A549 (cell line): ENCODE results near the gene ATP2A2. TPM values are rescaled to one million over a fixed set of nuclear protein-coding genes. Genes with fewer than 3 reads are reported as not detected.

Experiments used
- ATAC-seq, 2 experiments: fragments of 200-7000 bp in 1 of 2; fragments of >200 bp in 1 of 2; cut with Nextera tagmentation in 1 of 2; cut with Tn5 transposase in 1 of 2; 3 replicates each; pipeline versions ENCODE4 v1.8.0 to v1.9.1; 2018 to 2020; ENCODE audit warnings: mild to moderate bottlenecking in 1 of 2, moderate library complexity in 1 of 2
- CTCF ChIA-PET: fragments of 300-600 bp; sonication (Branson Sonifier 250); formaldehyde crosslinking; extraction: SDS; loops from one replicate; lab custom pipeline; 2021; ENCODE audit warnings: antibody characterized with exemption, inconsistent platforms; lab: Yijun Ruan, JAX
- POLR2A ChIA-PET: fragments of 350-600 bp; formaldehyde crosslinking; extraction: SDS; loops from one replicate; lab custom pipeline; 2021; ENCODE audit warnings: antibody characterized with exemption, inconsistent platforms; lab: Yijun Ruan, JAX
- DNase-seq, 2 experiments: peaks; one replicate each; pipeline versions ENCODE4 v3.0.0 to v3.0.0-alpha.2; 2011 to 2016; ENCODE audit warnings: low read depth in 1 of 2, low spot score in 1 of 2
- FAIRE-seq: peaks from 2 replicates; lab custom pipeline; 2011; peaks lifted over from hg19 to GRCh38; lab: Jason Lieb, UNC
- H3K27ac ChIP-seq, 2 experiments: fragments of >200 bp; sonication (Bioruptor Twin); formaldehyde crosslinking; 3 replicates each; pipeline ENCODE4 v1.5.1; 2016 to 2017
- H3K4me1 ChIP-seq: fragments of >200 bp; sonication (Bioruptor Twin); formaldehyde crosslinking; 3 replicates; pipeline ENCODE4 v1.6.1; 2016
- H3K4me2 ChIP-seq: fragments of >200 bp; sonication (Bioruptor Twin); formaldehyde crosslinking; 3 replicates; pipeline ENCODE4 v1.6.1; 2016
- H3K4me3 ChIP-seq: fragments of >200 bp; sonication (Bioruptor Twin); formaldehyde crosslinking; 3 replicates; pipeline ENCODE4 v1.5.1; 2016
- H3K9me3 ChIP-seq: fragments of >200 bp; sonication (Bioruptor Twin); formaldehyde crosslinking; 3 replicates; pipeline ENCODE4 v1.6.1; 2016
- CBX2 ChIP-seq: fragments of 200-600 bp; sonication (generic); IDR thresholded peaks from 2 replicates; pipeline ENCODE4 v1.6.1; 2016; ENCODE audit warnings: low read depth, mild to moderate bottlenecking, borderline replicate concordance
- CBX8 ChIP-seq: fragments of 200-600 bp; sonication (generic); IDR thresholded peaks from 2 replicates; pipeline ENCODE4 v1.6.1; 2016
- CHD2 ChIP-seq: fragments of 150-350 bp; IDR thresholded peaks from 2 replicates; pipeline ENCODE4 v1.6.1; 2014; ENCODE audit warnings: low read length; ENCODE audit not compliant: partially characterized antibody
- CHD4 ChIP-seq: fragments of 200-600 bp; sonication (generic); IDR thresholded peaks from 2 replicates; pipeline ENCODE4 v1.6.1; 2016; ENCODE audit warnings: antibody characterized with exemption, mild to moderate bottlenecking, borderline replicate concordance
- EHMT2 ChIP-seq: fragments of 200-600 bp; sonication (generic); IDR thresholded peaks from 2 replicates; pipeline ENCODE4 v1.6.1; 2016; ENCODE audit warnings: antibody characterized with exemption, low read depth, mild to moderate bottlenecking, moderate library complexity
- FOSL2 ChIP-seq, 2 experiments: fragments of 450-650 bp in 1 of 2; fragments of >200 bp in 1 of 2; sonication (Bioruptor Twin) in 1 of 2; formaldehyde crosslinking; IDR thresholded peaks; 2 replicates each; pipeline versions ENCODE4 v1.5.0 to v1.6.1; 2016 to 2020; ENCODE audit warnings: mild to moderate bottlenecking in 1 of 2, moderate library complexity in 1 of 2
- GATA3 ChIP-seq: IDR thresholded peaks from 2 replicates; pipeline ENCODE4 v1.6.1; 2012; ENCODE audit warnings: borderline replicate concordance
- HOXA7 ChIP-seq: fragments of 250-450 bp; sonication (Bioruptor Pico); IDR thresholded peaks from 2 replicates; pipeline ENCODE4 v1.5.0; 2020; ENCODE audit warnings: mild to moderate bottlenecking, moderate library complexity
- KDM1A ChIP-seq: fragments of 200-600 bp; sonication (generic); IDR thresholded peaks from 2 replicates; pipeline ENCODE4 v1.6.1; 2016; ENCODE audit warnings: low read depth, mild to moderate bottlenecking
- KDM5A ChIP-seq: fragments of 200-600 bp; sonication (generic); IDR thresholded peaks from 2 replicates; pipeline ENCODE4 v1.6.1; 2016; ENCODE audit warnings: antibody characterized with exemption, mild to moderate bottlenecking
- MAFK ChIP-seq: fragments of 450-650 bp; IDR thresholded peaks from 2 replicates; pipeline ENCODE4 v1.6.1; 2014; ENCODE audit not compliant: partially characterized antibody
- MAZ ChIP-seq: fragments of 150-350 bp; IDR thresholded peaks from 2 replicates; pipeline ENCODE4 v1.6.1; 2014; ENCODE audit warnings: antibody characterized with exemption, low read depth, low read length, borderline replicate concordance
- MYC ChIP-seq: IDR thresholded peaks from 2 replicates; pipeline ENCODE4 v1.6.1; 2012; ENCODE audit warnings: mild to moderate bottlenecking, inconsistent platforms, low read length, improper control_type of control experiment, borderline replicate concordance
- NPAS2 ChIP-seq: fragments of 250-450 bp; sonication (Bioruptor Pico); IDR thresholded peaks from 2 replicates; pipeline ENCODE4 v1.8.0; 2022; ENCODE audit warnings: mild to moderate bottlenecking, moderate library complexity, borderline replicate concordance
- RAD21 ChIP-seq, 2 experiments: fragments of >200 bp in 1 of 2; sonication (Bioruptor Twin) in 1 of 2; formaldehyde crosslinking in 1 of 2; IDR thresholded peaks in 1 of 2; conservative IDR thresholded peaks in 1 of 2; 2 replicates in 1 of 2; 3 replicates in 1 of 2; pipeline ENCODE4 v1.6.1; 2012 to 2018; ENCODE audit warnings: inconsistent platforms in 1 of 2
- TP53 ChIP-seq: fragments of 250-450 bp; sonication (Bioruptor Pico); IDR thresholded peaks from 2 replicates; pipeline ENCODE4 v1.5.0; 2021; ENCODE audit warnings: mild to moderate bottlenecking, moderate library complexity
- WGBS: methylation state at CpG from one replicate; pipeline ENCODE4 v1.1.6; 2017; ENCODE audit errors: missing lambda C conversion rate; 5-methylcytosine and 5-hydroxymethylcytosine counted together
- polyA plus RNA-seq, 4 experiments: library from polyadenylated mRNA; depleted of rRNA in 3 of 4; stranded (reverse); fragments of >200 nt; fragmentation: RNase III in 1 of 4; extraction: RNeasy Plus Mini Kit Qiagen cat#74134 plus additional on column Dnase treatment in 1 of 4; gene quantifications; 2 replicates in 3 of 4; 3 replicates in 1 of 4; pipeline ENCODE4 v1.2.3, GENCODE V29; 2011 to 2017
- TF ChIP-seq, protein P1 (sequence below): IDR thresholded peaks from 2 replicates; pipeline ENCODE4 v1.6.1; 2012; ENCODE audit warnings: low read depth, borderline replicate concordance
- TF ChIP-seq, protein P2 (sequence below): fragments of >200 bp; sonication (Bioruptor Twin); formaldehyde crosslinking; IDR thresholded peaks from 2 replicates; pipeline ENCODE4 v1.6.1; 2016
- TF ChIP-seq, protein P3 (sequence below): fragments of >200 bp; sonication (Bioruptor Twin); formaldehyde crosslinking; IDR thresholded peaks from 3 replicates; pipeline ENCODE4 v1.5.1; 2016
- TF ChIP-seq, protein P4 (sequence below): IDR thresholded peaks from 2 replicates; pipeline ENCODE4 v1.6.1; 2012
- TF ChIP-seq, protein P5 (sequence below): fragments of 250-450 bp; sonication (Bioruptor Pico); IDR thresholded peaks from 2 replicates; pipeline ENCODE4 v1.5.0; 2020; ENCODE audit warnings: low read depth, mild to moderate bottlenecking, moderate library complexity
- TF ChIP-seq, protein P6 (sequence below): fragments of 200-600 bp; sonication (generic); IDR thresholded peaks from 2 replicates; pipeline ENCODE4 v1.6.1; 2016; ENCODE audit warnings: antibody characterized with exemption, mild to moderate bottlenecking, moderate library complexity
- TF ChIP-seq, protein P7 (sequence below): fragments of 150-350 bp; IDR thresholded peaks from 2 replicates; pipeline ENCODE4 v1.6.1; 2014; ENCODE audit warnings: low read depth, mild to moderate bottlenecking, low read length
- TF ChIP-seq, protein P8 (sequence below): fragments of 450-650 bp; IDR thresholded peaks from 2 replicates; pipeline ENCODE4 v1.6.1; 2014; ENCODE audit warnings: antibody characterized with exemption

The ATP2A2 gene
- polyA plus RNA-seq, 2 of the 4 experiments (the other 2 are of a cell fraction) = 342 to 415 TPM

DNA sequence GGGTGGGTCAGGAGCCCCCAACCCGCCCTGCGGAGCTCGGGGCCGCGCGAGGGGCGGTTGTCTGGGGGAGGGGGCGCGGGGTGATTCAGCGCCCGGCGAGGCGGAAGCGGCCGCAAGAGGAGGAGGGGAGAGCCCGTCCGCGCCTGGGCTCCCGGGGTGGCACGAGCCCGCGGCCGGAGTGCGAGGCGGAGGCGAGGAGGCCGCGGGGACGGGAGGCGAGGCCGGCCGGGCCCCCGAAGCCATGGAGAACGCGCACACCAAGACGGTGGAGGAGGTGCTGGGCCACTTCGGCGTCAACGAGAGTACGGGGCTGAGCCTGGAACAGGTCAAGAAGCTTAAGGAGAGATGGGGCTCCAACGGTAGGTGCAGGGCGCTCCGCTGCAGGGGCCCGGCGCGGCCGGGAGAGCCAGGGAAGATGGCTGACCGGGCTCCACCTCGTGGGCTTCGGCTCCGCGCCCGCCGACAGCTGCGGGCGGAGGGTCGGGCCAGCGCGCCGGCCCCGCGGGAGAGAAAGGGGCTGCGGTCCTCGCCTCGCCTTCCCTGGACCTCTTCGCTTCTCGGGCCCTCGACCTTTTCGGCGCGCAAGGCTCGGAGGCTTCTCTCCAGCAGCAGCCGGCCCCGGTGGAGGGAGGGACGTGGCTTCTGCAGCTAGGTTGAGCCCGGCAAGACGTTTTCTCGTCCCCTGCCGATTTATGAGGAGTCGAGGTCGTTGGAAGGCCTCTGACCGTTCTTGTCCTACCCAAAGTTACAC lies 677 bp downstream of the ATP2A2 start:
- peak overlapping the region; percentile 81 for H3K4me3 ChIP-seq
- FAIRE-seq = no peak
- DNase-seq = peak; percentile 54 to 75
- peak overlapping the region; percentile 89 for H3K4me2 ChIP-seq
- no peaks in the 10 kb centered on the region for H3K9me3 ChIP-seq
- ChIA-PET CTCF (interaction anchor here (1.3 to 3.6 kb wide), 4 partner anchors 12 to 180 kb away, joined by 5 to 12 read pairs (median 6); no protein-coding TSS in a partner anchor), POLR2A (interaction anchor here (1.0 to 3.8 kb wide), 11 partner anchors 7 to 170 kb away, joined by 3 to 55 read pairs (median 4); no protein-coding TSS in a partner anchor)
- peak; percentile 57 to 67 for ATAC-seq
- H3K27ac ChIP-seq = peak overlapping the region; percentile 98 to 99
- peaks cover 53% of the 10 kb centered on the region for H3K4me1 ChIP-seq
- 1% methylated on average over 40 of the region's 82 CpGs for WGBS
- peak; percentile 84 for TF ChIP-seq TP53 (CRISPR knock-in tag)
- TF ChIP-seq, protein P1, sequence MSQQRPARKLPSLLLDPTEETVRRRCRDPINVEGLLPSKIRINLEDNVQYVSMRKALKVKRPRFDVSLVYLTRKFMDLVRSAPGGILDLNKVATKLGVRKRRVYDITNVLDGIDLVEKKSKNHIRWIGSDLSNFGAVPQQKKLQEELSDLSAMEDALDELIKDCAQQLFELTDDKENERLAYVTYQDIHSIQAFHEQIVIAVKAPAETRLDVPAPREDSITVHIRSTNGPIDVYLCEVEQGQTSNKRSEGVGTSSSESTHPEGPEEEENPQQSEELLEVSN = no peak; the same call in 1 of the 2 replicates
- TF ChIP-seq, protein P2, sequence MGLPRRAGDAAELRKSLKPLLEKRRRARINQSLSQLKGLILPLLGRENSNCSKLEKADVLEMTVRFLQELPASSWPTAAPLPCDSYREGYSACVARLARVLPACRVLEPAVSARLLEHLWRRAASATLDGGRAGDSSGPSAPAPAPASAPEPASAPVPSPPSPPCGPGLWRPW = no peak
- TF ChIP-seq CBX2 = no peak
- TF ChIP-seq EHMT2 = no peak
- TF ChIP-seq, protein P3, sequence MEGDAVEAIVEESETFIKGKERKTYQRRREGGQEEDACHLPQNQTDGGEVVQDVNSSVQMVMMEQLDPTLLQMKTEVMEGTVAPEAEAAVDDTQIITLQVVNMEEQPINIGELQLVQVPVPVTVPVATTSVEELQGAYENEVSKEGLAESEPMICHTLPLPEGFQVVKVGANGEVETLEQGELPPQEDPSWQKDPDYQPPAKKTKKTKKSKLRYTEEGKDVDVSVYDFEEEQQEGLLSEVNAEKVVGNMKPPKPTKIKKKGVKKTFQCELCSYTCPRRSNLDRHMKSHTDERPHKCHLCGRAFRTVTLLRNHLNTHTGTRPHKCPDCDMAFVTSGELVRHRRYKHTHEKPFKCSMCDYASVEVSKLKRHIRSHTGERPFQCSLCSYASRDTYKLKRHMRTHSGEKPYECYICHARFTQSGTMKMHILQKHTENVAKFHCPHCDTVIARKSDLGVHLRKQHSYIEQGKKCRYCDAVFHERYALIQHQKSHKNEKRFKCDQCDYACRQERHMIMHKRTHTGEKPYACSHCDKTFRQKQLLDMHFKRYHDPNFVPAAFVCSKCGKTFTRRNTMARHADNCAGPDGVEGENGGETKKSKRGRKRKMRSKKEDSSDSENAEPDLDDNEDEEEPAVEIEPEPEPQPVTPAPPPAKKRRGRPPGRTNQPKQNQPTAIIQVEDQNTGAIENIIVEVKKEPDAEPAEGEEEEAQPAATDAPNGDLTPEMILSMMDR = no peak
- TF ChIP-seq, protein P4, sequence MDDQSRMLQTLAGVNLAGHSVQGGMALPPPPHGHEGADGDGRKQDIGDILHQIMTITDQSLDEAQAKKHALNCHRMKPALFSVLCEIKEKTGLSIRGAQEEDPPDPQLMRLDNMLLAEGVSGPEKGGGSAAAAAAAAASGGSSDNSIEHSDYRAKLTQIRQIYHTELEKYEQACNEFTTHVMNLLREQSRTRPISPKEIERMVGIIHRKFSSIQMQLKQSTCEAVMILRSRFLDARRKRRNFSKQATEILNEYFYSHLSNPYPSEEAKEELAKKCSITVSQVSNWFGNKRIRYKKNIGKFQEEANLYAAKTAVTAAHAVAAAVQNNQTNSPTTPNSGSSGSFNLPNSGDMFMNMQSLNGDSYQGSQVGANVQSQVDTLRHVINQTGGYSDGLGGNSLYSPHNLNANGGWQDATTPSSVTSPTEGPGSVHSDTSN = no peak
- TF ChIP-seq, protein P5, sequence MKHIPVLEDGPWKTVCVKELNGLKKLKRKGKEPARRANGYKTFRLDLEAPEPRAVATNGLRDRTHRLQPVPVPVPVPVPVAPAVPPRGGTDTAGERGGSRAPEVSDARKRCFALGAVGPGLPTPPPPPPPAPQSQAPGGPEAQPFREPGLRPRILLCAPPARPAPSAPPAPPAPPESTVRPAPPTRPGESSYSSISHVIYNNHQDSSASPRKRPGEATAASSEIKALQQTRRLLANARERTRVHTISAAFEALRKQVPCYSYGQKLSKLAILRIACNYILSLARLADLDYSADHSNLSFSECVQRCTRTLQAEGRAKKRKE = no peak
- no peak for TF ChIP-seq NPAS2 (CRISPR knock-in tag)
- TF ChIP-seq, protein P6, sequence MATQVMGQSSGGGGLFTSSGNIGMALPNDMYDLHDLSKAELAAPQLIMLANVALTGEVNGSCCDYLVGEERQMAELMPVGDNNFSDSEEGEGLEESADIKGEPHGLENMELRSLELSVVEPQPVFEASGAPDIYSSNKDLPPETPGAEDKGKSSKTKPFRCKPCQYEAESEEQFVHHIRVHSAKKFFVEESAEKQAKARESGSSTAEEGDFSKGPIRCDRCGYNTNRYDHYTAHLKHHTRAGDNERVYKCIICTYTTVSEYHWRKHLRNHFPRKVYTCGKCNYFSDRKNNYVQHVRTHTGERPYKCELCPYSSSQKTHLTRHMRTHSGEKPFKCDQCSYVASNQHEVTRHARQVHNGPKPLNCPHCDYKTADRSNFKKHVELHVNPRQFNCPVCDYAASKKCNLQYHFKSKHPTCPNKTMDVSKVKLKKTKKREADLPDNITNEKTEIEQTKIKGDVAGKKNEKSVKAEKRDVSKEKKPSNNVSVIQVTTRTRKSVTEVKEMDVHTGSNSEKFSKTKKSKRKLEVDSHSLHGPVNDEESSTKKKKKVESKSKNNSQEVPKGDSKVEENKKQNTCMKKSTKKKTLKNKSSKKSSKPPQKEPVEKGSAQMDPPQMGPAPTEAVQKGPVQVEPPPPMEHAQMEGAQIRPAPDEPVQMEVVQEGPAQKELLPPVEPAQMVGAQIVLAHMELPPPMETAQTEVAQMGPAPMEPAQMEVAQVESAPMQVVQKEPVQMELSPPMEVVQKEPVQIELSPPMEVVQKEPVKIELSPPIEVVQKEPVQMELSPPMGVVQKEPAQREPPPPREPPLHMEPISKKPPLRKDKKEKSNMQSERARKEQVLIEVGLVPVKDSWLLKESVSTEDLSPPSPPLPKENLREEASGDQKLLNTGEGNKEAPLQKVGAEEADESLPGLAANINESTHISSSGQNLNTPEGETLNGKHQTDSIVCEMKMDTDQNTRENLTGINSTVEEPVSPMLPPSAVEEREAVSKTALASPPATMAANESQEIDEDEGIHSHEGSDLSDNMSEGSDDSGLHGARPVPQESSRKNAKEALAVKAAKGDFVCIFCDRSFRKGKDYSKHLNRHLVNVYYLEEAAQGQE = no peak
- TF ChIP-seq RAD21 (conservative IDR thresholded peaks at IDR 0.05 in 1 of 2, IDR thresholded peaks at IDR 0.05 in 1 of 2) = no peak
- TF ChIP-seq FOSL2 (IDR thresholded peaks at IDR 0.05) = no peak
- TF ChIP-seq FOSL2 (CRISPR knock-in tag; IDR thresholded peaks at IDR 0.05) = peak; percentile 73
- no peak for TF ChIP-seq MAZ
- TF ChIP-seq CHD4 = no peak
- TF ChIP-seq HOXA7 (CRISPR knock-in tag) = no peak
- TF ChIP-seq GATA3 = no peak; the same call in 1 of the 2 replicates
- TF ChIP-seq, protein P7, sequence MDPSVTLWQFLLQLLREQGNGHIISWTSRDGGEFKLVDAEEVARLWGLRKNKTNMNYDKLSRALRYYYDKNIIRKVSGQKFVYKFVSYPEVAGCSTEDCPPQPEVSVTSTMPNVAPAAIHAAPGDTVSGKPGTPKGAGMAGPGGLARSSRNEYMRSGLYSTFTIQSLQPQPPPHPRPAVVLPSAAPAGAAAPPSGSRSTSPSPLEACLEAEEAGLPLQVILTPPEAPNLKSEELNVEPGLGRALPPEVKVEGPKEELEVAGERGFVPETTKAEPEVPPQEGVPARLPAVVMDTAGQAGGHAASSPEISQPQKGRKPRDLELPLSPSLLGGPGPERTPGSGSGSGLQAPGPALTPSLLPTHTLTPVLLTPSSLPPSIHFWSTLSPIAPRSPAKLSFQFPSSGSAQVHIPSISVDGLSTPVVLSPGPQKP = no peak
- peak; percentile 25; the same call in 1 of the 2 replicates for TF ChIP-seq MYC
- TF ChIP-seq CHD2 = no peak
- TF ChIP-seq KDM1A = no peak
- TF ChIP-seq MAFK = no peak
- TF ChIP-seq CBX8 = no peak
- no peak for TF ChIP-seq KDM5A
- TF ChIP-seq, protein P8, sequence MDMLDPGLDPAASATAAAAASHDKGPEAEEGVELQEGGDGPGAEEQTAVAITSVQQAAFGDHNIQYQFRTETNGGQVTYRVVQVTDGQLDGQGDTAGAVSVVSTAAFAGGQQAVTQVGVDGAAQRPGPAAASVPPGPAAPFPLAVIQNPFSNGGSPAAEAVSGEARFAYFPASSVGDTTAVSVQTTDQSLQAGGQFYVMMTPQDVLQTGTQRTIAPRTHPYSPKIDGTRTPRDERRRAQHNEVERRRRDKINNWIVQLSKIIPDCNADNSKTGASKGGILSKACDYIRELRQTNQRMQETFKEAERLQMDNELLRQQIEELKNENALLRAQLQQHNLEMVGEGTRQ = no peak
